Hepatocyte (in vitro differentiated cells): ENCODE data around the gene HLA-DMB.

Experiments
- EZH2 ChIP-seq: fragments of 200-600 bp; sonication (generic); IDR thresholded peaks from 2 replicates; pipeline ENCODE4 v1.6.1; 2016; ENCODE audit warnings: antibody characterized with exemption, mild to moderate bottlenecking, borderline replicate concordance
- EZH2phosphoT487 ChIP-seq: fragments of 200-600 bp; sonication (generic); IDR thresholded peaks from one replicate; pipeline ENCODE4 v1.6.1; 2018; ENCODE audit warnings: antibody characterized with exemption, mild to moderate bottlenecking, low read depth, moderate library complexity; ENCODE audit not compliant: unreplicated experiment, severe bottlenecking

DNA sequence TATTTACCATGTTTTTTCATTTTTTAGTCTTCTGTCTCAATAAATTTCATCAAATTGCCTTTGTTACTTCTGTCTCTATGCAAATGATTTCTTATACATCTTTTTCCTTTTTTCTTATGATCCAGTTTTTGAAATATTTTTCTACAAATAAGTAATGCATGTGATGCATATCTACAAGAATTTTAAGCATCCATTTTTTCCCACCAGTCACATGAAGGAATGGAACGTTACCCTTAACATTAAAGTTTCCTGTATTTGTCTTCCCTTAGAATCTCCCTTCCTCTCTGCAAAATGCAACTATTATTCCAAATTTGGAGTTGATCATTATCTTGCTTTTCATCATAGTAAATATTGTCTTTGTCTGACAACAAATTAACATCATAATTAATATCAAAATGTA, 51.3 kb downstream of the HLA-DMB start:
- TF ChIP-seq EZH2 (no peak), EZH2phosphoT487 (no peak)
